Right renal cortex interstitium (tissue), 3 donors: ENCODE measurements around the gene TBC1D22B. TPM values are rescaled to one million over a fixed set of nuclear protein-coding genes. Genes with fewer than 3 reads are reported as not detected.
"Not testable (repeated sequence)": the region's sequence is repeated elsewhere in the genome, so short reads cannot be mapped to it uniquely, and the experiment has no call there.

Experiments
- DNase-seq, 3 donors: peaks; one replicate each; pipeline ENCODE4 v3.0.0-alpha.2; 2013; ENCODE audit warnings: low read depth in 3 of 3, low spot score in 2 of 3
- polyA plus RNA-seq, 3 donors: library from polyadenylated mRNA; unstranded; fragments of 120-200 nt; gene quantifications; one replicate each; pipeline ENCODE4 v1.2.1, GENCODE V29; 2013; ENCODE audit not compliant: insufficient read length in 3 of 3

Gene TBC1D22B
- polyA plus RNA-seq, 3 donors = 14.3 to 14.6 (median 14.4) TPM

GRCh38 chr6:37319856-37320480 lies 62.4 kb downstream of the TBC1D22B start:
- no peak for DNase-seq

DNA sequence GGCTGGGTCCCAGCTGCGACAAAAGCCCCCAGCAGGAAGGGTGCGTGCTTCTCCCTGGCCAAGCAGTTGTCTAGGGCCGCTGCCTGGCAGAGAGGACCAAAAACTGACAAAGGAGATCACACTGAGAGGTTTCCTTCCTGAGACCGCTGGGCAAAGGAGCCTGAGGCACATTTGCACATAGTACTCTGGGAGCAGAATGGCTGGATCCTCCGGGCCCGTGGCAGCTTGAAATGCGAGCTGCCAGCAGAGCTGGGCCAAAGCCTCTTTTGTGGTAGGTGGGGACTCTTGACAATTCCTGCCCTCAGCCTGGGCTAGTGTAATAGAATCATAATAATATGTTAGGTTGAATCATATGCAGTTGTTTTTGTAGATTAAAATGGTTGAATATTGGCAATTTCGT lies 63.1 kb downstream of the TBC1D22B start:
- DNase-seq = no peak

GRCh38 chr6:37321101-37321500 lies 63.5 kb downstream of the TBC1D22B start:
- DNase-seq = no peak

DNA sequence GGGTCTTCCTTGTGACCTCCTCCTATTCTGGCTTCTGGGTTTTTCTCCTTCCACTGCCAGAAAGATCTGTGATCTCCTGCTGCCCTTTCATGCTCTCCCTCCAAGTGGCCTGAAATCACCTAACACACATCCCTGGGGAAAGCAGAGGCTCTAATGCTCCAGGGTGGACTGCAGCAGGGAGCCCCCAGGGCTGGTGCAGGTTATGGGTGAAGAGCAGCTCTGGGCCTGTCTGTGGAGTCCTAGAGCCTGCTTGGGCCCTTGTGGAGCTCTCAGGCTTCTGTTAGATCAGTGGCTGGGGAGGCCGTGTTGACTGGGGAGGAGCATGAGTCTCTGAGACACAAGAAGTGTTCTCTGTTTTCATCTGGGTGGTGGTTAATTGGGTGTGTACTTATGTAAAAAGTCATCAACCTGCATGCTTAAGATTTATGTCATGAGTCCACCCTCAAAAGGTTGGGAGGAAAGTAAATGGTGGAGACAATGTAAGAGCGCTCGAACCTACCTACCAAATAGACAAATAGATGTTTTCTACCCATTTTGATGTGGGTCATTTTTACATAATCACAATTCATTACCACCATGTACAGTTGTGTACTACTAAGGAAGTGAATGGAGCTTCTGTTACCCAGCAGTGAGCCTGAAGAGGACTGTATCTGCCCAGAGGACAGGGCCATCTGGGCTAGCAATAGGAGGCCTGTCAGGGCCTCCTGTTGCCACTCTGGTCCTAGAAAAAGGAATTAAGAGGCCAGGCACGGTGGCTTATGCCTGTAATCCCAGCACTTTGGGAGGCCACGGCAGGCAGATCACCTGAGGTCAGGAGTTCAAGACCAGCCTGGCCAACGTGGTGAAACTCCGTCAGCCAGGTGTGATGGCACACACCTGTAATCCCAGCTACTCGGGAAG lies 64.2 kb downstream of the TBC1D22B start:
- no peak for DNase-seq

- no peak for DNase-seq
Measured at GRCh38 chr6:37323580-37323979, 66.0 kb downstream of the TBC1D22B start.

DNA sequence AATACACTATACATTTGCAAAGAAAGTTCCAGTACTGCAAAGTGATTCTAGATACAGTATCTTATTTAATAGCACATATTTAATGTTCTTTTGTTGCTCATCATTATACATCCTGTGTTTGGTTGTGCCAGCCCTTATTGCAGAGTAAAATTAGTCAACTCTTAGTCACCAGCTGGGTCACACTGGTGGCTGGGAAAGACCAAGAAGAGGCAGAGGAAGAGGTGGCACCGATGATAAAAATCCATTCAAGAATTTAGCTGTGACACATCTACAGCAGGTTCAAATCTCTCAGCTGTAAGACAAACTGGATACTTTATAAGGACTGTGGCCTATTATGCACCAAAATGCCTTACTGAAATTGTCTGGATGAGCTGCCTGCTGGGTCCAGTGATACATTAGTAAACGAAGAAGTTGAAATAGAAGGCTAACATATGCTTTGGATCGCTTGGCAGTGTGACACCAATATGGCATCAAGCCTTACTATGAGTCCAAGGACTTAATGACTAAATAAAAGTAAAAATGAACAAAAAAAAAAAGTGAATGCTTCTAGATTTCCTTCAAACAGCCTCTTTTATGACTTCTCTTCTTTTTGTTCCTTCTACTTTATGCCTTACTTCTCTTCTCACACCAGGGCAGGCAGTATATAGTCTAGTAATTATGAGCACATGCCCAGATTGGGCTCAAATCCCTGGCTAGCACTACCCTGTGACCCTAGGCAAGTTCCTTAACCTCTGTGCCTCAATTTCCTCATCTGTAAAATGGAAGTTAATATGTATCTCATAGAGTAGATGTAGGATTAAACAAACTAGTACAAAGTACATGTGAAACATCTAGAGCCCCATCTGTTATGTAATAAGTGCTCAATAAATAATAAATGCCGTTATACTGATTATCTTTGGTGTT lies 66.8 kb downstream of the TBC1D22B start:
- no peak for DNase-seq

GRCh38 chr6:37330345-37330744 lies 72.8 kb downstream of the TBC1D22B start:
- not testable (repeated sequence) for DNase-seq

- DNase-seq = no peak
Measured at GRCh38 chr6:37331047-37331446, 73.5 kb downstream of the TBC1D22B start.

- DNase-seq = no peak
Measured at GRCh38 chr6:37332894-37333293, 75.3 kb downstream of the TBC1D22B start.

DNA sequence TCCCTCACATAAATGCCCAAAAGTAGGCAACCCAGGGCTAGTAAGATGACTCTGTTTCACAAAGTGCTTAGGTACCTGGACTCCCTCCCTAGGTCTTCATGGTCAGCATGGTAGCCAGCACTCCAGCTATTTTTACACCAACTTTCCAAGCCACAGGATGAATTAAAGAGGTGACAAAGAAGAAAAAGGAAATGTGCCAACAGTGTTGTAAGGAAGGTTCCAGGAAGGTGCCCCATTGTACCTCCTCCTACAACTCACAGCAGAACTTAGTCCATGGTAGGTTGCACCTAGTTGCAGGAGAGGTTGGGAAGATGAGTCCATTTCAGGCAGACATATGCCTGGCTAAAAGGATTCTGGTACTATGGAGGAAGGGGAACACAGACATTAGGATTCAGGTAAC lies 76.5 kb downstream of the TBC1D22B start:
- no peak for DNase-seq

- not testable (repeated sequence) for DNase-seq
Measured at GRCh38 chr6:37338317-37338716, 80.7 kb downstream of the TBC1D22B start.

DNA sequence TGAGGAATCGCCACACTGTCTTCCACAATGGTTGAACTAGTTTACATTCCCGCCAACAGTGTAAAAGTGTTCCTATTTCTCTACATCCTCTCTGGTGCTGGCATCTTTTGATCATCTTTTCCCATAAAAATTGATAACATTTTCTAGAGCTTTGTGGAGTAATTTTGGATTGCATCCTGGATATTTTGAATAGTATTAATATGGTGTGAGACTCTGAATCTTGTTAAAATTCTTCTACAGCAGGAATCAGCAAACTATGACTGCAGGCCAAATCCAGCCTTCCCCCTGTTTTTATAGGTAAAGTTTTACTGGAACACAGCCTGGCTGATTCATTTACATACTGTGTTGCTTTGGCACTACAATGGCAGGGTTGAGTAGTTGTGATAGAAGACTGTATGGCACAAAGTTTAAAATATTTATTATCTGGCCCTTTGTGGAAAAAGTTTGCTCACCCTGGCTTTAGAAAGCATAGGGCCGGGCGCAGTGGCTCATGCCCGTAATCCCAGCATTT lies 81.2 kb downstream of the TBC1D22B start:
- DNase-seq = no peak

DNA sequence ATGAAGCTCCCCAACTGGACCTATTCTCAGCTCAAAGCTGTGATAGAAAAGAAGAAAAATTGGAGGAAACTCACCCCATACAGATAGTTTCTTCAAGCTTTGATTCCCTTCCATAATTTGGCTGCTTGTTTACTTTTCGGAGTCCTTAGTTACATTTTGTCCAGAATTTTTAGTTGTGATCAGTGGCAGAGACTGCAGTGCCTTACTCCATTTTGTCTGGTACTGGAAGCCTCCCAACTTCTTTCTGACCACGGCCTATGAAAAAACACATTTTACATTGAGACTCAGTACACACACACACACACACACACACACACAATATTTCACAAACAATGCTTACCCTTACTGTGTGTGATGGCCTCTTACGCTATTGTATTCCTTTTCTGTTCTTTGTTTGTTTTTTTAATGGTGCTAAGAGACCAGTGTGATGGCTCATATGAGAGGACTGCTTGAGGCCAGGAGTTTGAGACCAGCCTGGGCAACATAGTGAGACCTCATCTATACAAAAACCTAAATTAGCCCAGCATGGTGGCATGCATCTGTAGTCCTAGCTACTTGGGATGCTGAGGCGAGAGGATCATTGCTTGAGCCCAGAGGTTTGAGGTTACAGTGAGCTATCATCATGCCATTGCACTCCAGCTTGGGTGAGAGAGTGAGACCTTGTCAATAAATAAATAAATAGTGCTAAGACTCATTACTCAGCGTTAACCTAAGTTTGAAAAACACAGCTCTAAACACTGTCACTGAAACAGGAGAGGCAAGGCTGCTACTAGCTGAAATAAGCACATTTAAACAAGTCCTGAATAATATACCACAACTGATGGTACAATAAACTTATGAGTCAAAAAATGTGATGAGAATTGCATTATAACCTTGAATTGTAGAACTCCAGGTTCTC lies 82.4 kb downstream of the TBC1D22B start:
- no peak for DNase-seq

DNA sequence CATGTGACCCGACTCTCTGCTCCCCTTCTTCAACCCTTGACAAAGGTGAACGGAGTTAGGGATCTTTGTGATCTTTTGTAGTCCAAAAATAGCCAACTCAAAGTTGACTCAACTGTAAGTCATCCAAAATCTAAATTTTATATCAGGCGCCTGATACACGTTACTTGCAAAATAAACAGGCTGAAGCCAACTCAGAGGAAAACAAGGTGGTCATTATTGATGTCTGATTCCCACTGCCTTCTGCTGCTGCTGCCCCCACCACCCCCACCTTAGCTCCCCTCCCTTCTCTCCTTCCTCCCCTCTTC lies 83.0 kb downstream of the TBC1D22B start:
- DNase-seq = no peak

DNA sequence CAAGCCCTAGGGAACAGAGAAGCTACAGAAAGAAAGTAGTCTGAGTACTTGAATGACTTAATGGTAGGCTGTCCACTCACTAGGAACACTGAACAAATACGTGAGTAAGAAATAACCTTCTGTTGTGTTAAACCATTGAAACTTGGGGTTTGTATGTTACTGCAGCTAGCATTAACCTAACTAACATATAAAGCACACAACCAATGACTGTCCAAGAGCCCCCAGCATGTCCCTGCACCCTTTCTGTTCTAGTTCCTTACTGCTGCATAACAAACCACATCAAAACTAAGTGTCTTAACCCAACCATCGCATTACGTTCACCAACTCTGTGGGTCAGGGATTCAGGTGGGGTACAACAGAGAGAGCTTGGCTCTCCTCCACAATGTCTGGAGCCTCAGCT lies 85.7 kb downstream of the TBC1D22B start:
- no peak for DNase-seq

DNA sequence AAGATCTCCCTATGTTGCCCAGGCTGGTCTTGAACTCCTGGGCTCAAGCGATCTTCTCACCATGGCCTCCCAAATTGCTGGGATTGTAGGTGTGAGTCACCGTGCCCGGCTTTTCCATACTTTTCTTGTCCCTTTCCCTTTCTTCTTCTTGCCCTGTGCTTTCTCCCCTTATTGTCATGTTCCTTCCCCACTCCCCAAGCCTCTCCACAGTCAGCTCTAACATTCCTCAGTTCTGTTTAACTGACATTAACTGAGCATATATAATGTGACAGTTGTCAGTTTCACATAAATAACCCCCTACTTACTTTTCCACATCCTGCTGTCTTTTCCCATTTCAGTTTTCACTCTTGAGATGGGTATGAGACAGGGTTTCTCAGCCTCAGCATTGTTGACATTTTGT lies 86.7 kb downstream of the TBC1D22B start:
- no peak for DNase-seq

DNA sequence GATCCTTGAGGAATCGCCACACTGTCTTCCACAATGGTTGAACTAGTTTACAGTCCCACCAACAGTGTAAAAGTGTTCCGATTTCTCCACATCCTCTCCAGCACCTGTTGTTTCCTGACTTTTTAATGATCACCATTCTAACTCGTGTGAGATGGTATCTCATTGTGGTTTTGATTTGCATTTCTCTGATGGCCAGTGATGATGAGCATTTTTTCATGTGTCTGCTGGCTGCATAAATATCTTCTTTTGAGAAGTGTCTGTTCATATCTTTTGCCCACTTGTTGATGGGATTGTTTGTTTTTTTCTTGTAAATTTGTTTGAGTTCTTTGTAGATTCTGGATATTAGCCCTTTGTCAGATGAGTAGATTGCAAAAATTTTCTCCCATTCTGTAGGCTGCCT lies 88.2 kb downstream of the TBC1D22B start:
- not testable (repeated sequence) for DNase-seq

DNA sequence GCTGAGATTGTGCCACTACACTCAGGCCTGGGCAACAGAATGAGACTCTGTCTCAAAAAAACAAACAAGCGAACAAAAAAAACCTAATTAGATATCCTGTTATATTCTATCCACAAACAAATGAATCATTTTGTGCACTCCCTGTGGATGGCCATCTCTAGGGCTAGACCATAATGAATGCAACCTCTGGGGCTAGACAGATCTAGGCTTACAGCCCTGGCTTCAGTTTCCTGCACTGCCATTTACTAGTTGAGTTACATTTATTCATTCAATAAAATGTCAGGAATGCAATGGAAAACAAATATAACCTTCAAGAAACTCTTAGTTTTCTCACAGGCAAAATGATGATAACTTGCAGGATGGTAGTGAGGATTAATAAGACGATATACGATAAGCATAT lies 89.6 kb downstream of the TBC1D22B start:
- DNase-seq = no peak

DNA sequence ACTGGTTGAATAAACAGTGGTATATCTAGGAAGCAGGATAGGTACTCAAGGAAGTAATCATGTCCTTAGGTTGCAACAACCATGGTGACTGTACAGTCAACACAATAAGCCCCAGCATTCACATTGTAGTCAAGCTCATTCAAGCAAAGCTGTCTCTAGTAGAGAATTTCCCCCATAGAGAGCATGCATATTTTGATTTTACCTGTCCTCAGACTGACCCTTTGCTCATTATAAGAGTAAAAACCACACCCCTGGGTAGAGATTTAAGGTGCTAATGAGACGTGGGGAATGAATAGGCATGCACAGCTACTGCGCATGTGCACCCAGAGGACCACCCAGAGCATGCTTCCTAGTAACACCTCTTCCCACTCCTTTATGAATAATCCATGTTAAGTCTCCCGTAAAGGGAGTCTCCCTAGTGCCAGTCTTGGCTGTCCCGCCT lies 90.1 kb downstream of the TBC1D22B start:
- DNase-seq = no peak

- no peak for DNase-seq
Measured at GRCh38 chr6:37351027-37351426, 93.5 kb downstream of the TBC1D22B start.
